ELR (cell line): ENCODE results near the gene DUSP15.
"Not testable (repeated sequence)": the region's sequence is repeated elsewhere in the genome, so short reads cannot be mapped to it uniquely, and the experiment has no call there.

Experiments
- DNase-seq: peaks from one replicate; pipeline ENCODE4 v3.0.0-alpha.2; 2015; ENCODE audit warnings: low read depth

The DUSP15 gene

DNA sequence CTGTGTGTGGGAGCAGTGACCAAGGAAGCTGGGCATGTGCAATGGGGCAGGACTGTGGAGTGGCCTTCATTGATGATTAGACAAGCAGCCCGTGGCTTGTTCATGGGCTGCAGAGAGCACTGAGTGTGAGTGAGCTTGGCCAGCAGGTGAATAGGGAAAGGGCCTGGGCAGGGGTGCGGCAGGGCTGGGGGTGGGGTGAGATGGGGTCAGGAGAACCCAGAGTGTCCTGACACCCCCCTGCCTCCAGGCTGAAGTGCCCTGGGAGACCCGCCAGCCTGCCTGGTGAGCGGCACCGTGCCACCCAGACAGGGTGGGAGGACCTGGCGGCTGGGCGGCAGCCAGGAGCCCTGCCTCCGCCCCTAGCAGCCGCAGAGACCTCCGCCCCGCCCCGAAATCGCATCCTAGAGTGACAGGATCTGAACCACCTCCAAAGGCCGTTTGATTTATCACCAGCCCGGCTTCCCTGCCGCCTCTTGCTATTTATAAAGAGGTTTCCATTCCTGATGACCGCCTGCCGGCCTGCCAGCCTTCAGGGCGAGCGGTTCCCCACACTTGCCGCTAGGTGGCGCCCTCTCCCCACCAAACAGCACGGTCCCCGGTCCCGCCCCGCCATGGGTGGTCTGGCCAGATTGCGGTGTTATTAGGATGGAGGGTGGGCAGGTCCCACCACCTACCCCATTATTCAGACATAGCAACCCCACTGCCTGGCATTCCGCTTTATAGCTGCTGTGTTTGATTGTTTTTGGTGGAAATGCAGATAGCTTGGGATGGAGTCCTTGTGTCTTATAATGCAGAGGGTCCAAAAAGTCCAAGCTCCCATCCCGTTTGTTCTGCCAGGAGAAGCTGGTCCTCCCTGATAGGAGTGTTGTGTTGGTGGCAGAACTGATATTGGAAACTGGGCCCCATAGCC lies 47.7 kb downstream of the DUSP15 start:
- peak; percentile 75 for DNase-seq

DNA sequence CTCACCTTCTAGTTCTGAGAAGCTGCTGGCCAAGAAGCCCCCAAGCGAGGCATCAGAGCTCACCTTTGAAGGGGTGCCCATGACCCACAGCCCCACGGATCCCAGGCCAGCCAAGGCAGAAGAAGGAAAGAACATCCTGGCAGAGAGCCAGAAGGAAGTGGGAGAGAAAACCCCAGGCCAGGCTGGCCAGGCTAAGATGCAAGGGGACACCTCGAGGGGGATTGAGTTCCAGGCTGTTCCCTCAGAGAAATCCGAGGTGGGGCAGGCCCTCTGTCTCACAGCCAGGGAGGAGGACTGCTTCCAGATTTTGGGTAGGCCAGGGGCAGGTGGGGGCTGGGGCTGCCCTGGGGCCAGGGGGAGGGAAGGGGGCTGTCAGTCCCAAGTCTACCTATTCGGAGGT lies 48.9 kb downstream of the DUSP15 start:
- DNase-seq: no peak

DNA sequence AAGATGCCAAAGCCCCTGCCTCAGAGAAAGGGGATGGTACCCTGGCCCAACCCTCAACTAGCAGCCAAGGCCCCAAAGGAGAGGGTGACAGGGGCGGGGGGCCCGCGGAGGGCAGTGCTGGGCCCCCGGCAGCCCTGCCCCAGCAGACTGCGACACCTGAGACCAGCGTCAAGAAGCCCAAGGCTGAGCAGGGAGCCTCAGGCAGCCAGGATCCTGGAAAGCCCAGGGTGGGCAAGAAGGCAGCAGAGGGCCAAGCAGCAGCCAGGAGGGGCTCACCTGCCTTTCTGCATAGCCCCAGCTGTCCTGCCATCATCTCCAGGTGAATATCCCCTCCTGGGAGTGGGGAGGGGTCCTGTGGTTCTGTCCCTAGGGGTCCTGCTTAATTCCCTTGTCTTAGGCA lies 50.1 kb downstream of the DUSP15 start:
- DNase-seq: no peak

DNA sequence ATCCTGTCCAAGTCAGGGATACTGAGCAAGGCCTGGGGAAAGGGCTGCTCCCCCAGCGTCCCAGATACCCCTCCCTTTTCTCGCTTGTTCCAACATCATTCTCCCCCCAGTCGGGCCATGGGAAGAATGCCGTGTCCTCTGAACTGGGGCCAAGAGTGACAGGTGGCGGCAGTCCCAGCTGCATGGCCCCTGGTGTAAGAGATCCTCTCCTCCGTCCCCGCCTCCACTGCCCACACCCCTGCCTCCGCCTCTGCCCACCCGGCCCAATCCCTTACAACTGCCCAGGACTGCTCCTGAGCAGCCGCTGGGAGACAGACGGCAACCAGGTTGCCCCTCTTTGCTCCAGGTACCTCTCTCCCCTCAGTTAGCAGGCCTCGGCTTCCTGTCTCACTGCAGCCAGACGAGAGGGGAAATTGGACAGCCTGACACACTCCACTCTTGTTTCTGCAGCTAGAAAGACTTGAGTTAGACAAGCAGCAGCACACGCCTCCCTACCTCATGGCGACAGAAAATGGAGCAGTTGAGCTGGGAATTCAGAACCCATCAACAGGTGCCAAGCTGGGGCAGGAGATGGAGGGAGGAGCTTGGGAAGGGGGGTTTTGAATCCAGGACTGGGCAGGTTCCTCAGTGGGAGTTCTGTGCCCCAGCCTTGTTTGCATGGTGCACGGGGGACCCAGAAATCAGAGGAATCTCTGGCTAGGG lies 51.1 kb downstream of the DUSP15 start, which contains the start of gene MYLK2:
TSS of gene MYLK2 (plus strand) at position 274 of the 702 bp plus-strand sequence. CDS start at position 499, 225 bp downstream.
- no peak for DNase-seq

DNA sequence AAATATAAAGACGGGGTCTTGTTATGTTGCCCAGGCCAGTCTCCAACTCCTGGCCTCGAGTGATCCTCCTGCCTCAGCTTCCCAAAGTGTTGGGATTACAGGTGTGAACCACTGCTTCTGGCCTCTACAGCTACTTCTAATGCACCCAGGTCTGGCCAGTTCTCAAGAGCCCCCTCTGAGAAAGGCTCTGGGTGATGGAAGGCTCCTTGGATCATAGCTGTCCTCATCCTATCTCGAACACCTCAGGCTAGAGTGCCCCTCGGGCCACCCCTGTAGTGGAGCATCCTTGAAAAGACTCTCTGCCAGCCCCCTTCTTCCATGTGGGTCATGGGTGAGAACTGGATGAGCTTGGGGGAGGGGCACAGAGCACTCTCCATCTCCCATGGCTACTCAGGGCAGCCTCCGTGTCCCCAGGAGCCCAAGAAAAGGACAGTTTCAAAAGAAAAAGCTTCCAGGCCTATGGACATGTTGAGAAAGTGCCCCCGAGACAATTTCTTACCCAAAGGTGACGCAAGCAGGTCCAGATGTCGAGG lies 51.9 kb downstream of the DUSP15 start:
- no peak for DNase-seq

DNA sequence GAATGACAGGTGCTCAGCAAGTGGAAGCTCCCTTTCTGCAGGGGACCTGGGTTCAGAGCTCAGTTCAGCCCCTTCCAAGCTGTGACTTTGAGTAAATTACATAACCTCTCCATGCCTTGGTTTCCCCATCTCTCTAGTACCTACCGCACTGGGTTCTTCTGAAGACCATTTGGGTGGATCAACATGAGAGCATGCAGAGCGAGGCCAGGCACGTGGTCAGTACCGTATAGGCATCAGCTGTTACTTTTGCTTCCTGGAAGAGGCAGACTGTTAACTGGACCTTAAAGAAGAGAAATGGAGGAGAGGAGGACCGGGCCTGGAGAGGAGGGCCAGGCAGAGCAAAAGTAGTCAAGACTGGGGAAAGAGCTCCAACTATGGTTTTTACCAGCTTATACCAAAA lies 52.9 kb downstream of the DUSP15 start:
- no peak for DNase-seq

DNA sequence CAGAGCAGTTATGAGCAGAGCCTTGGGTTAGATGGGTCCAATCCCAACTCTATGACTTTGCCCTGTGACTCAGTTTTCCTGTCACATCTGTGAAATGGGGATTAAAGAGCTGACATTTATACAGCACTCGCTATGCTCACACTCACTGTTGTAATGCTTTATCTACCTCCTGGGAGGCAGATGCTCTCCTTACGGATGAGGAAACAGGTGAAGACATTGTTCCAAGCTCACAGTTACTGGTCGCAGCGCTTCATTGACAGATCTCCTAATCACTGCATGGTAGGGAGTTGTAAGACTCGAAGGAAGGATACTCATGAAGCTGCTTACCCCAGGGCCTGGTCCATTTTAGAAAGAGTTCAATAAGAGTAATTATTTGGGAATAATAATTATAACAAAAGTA lies 54.1 kb downstream of the DUSP15 start:
- DNase-seq: no peak

DNA sequence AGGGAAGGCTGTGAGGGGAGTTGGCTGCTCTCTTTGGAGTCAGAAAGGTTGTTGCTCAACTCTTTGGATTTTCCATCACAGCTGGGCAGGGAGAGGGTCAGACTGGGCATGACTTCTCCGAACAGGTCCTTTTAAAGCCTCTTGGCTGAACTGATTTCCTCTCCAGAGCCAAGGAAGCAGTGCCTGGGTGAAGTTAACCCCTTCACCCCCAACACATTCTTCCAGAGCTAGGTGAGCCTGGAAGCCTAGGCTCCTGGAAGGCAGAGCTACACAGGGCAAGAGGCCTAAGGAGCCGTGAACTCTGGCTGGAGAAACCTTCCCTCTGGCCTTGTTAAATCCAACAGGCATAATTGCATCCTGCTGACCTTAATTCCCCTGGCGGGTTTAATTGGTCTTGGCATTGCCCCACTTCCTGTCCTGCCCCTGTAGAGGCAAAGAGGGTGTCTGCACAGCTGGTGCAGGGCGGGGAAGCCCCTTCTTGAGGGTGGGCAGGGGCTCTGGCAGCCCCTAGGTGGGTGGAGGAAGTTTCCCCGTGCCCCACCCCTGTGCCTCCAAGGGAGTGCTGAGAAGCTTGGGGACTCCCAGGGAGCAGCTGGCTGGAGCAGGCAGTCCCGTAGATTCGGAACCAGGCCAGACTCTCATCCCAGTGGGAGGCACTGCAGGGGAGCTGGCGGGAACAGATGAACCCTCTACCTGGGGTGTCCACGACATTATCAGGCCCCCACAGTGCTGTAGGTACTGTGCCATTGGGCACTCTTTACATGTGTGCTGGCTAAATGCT lies 54.7 kb downstream of the DUSP15 start:
- no peak for DNase-seq

DNA sequence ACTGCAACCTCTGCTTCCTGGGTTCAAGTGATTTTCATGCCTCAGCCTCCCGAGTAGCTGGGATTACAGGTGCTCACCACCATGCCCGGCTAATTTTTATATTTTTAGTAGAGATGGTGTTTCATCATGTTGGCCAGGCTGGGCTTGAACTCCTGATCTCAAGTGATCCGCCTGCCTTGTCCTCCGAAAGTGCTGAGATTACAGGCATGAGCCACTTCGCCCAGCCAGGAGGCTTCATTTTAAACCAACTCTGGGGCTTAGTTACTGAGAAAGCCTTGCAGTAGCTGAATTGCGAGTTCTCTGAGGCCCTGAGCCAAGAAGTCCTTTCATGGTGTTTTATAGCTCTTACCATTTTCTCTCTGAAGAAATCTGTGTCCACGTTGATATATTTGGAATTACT lies 56.2 kb downstream of the DUSP15 start:
- DNase-seq: not testable (repeated sequence)

DNA sequence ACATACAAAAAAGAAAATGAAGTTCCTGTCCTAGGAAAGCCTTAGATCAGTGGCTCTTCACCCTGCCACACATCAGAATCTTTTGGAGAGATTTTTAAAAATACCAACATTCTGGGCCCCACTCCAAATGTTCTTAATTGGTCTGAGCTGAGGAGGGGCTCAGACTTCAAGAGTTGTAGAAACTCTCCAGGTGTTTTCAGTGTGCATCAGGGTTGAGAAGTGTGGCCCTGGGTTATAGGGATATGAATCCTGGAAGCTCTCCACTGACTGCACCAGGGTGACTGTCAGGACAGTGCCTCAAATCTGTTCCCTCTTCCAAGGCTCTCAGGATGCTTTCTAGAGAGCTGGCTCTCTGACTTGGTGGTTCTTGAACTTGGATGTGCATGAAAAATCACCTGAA lies 56.7 kb downstream of the DUSP15 start:
- DNase-seq: no peak

DNA sequence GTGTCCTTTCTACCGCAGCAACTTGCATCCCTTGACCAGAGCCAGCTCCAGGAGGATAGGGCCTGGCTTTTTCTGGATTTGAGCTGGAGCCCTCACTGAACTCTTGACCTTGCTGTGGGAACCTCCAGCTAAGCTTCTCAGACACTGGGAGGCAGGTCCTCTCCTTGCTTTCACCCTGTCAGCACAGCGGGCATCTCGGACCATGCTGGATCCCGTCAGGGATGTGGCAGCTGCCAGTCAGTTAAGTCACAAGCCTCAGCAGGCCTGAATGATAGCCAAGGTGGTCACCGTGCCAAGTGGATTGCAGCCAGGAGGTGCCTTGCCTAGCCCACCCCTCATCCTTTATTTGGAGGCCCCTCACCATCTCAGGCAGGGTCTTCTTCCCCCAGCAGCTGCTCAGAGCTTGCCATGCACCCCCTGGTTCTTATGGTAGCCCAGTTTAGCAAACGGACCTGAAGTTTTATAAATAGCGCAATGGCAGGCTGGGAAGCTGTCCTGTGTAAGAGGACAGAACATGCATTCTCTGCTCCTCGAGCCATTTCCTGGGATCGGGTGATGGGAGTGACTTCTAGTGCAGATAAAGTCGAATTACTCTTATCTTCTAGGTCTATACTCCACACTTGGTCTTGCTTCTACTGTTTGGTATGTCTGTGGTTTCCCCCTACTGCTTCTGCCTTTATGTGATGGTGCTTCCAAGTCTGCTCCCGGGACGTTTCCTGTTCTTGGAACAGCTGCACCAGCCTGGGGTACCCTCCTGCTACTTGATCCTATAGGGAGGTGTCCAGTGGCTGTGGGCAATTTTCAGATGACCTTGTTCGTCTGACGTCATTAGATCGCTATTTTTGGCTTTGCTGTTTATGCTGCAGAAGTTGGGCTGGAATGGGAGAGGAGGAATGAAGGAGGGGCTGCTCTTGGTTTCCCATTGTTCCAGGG lies 58.3 kb downstream of the DUSP15 start:
- DNase-seq: peak; percentile 91

DNA sequence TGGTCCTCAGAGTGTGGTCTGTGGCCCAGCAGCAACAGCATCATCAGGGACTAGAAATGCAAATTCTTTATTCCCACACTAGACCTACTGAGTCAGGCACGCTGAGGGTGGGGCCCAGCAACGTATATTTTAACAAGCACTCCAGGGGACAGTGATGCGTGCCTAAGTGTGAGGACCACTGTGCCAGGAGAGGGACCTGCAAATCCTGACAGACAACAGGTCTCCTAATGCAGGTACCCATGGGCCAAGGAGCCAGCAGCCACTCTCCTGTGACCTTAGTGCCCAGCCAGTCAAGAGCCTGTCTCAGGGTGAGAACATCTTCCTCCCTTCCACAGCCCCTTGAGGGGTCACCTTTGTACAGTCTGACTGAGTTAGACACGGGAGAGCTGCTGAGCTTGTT lies 59.1 kb downstream of the DUSP15 start:
- no peak for DNase-seq
